ENCODE results near the gene LBHD2.
"Not testable (repeated sequence)": the region's sequence is repeated elsewhere in the genome, so short reads cannot be mapped to it uniquely, and the experiment has no call there.

Gene LBHD2

DNA sequence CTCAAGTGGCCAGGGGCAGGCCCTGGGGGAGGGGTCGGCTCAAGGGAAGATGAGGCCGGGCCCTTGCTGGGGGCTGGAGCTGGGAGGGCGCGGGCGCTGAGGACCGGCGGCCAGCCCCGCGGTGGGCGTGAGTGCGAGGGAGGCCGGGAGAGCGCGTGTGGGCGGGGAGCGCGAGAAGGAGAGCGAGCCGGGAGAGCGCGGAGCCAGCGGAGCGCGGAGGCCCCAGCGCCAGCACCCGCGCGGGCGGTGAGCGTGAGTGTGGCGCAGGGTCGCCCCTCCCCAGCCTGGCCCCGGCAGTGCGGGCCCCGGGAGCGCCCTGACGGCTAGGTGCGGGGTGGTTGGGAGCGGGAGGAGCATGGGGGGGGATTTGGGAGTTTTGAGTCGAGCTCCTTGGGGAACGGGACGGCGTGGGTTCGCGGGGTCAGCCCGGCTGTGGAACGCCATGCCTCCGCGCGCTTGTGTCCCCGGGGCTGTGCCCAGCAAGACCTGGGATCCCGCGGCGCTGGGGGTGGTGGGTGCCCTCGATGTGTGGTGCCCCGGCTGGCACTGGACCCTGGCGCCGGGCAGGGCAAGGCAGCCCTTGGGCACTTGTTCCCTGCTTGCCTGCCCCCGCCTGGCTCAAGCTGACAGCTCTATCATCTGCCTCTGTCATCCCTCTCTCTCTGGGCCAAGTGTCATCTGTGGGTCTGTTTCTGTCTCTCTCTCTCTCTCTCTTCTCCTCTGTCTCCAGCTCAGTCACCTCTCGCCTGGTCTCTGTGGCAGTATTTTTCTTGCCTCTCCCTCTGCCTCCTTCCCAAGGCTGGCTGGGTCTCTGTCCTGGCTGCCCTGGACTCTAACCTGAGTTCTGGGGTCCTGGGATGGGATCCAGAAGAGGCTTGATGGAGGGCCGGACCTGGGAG is at the start of gene LBHD2:
Gene LBHD2, plus strand, starts transcription at position 190 of the 899 bp plus-strand sequence. CDS start 1,803 bp downstream, outside the sequence.
- DNase-seq (ENCODE audit: low read depth): no peak
- H3K4me3 ChIP-seq (ENCODE audit: low read depth, low read length): no peak within 1 kb of the TSS
- TF ChIP-seq, protein P1, sequence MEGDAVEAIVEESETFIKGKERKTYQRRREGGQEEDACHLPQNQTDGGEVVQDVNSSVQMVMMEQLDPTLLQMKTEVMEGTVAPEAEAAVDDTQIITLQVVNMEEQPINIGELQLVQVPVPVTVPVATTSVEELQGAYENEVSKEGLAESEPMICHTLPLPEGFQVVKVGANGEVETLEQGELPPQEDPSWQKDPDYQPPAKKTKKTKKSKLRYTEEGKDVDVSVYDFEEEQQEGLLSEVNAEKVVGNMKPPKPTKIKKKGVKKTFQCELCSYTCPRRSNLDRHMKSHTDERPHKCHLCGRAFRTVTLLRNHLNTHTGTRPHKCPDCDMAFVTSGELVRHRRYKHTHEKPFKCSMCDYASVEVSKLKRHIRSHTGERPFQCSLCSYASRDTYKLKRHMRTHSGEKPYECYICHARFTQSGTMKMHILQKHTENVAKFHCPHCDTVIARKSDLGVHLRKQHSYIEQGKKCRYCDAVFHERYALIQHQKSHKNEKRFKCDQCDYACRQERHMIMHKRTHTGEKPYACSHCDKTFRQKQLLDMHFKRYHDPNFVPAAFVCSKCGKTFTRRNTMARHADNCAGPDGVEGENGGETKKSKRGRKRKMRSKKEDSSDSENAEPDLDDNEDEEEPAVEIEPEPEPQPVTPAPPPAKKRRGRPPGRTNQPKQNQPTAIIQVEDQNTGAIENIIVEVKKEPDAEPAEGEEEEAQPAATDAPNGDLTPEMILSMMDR (IDR thresholded peaks at IDR 0.05; ENCODE audit: control insufficient read depth, extremely low read depth, insufficient read depth): no peak

- DNase-seq (ENCODE audit: low read depth): no peak
- no peak overlapping the region for H3K4me3 ChIP-seq (ENCODE audit: low read depth, low read length)
- TF ChIP-seq, protein P1 (IDR thresholded peaks at IDR 0.05; ENCODE audit: control insufficient read depth, extremely low read depth, insufficient read depth): no peak
Measured at GRCh38 chr14:103041464-103041863, 42.5 kb upstream of the LBHD2 start.

- TF ChIP-seq, protein P1 (IDR thresholded peaks at IDR 0.05; ENCODE audit: control insufficient read depth, extremely low read depth, insufficient read depth): no peak
- no peak for DNase-seq (ENCODE audit: low read depth)
Measured at GRCh38 chr14:103043257-103044015, 40.6 kb upstream of the LBHD2 start.

GRCh38 chr14:103045371-103045869 is 38.6 kb upstream of the LBHD2 start:
- H3K4me3 ChIP-seq (ENCODE audit: low read depth, low read length): no peak overlapping the region
- no peak for DNase-seq (ENCODE audit: low read depth)
- TF ChIP-seq, protein P1 (IDR thresholded peaks at IDR 0.05; ENCODE audit: control insufficient read depth, extremely low read depth, insufficient read depth): no peak

More at GRCh38 chr14:103043257-103044015, 40.6 kb upstream of the LBHD2 start:
- H3K4me3 ChIP-seq (ENCODE audit: low read depth, low read length): no peak overlapping the region

- not testable (repeated sequence) for H3K4me3 ChIP-seq (ENCODE audit: low read depth, low read length); DNase-seq (ENCODE audit: low read depth)
Measured at GRCh38 chr14:103047453-103047852, 36.6 kb upstream of the LBHD2 start.

- no peak overlapping the region for H3K4me3 ChIP-seq (ENCODE audit: low read depth, low read length)
- TF ChIP-seq, protein P1 (IDR thresholded peaks at IDR 0.05; ENCODE audit: control insufficient read depth, extremely low read depth, insufficient read depth): no peak
- no peak for DNase-seq (ENCODE audit: low read depth)
Measured at GRCh38 chr14:103050935-103051334, 33.1 kb upstream of the LBHD2 start.

GRCh38 chr14:103052407-103052806 is 31.6 kb upstream of the LBHD2 start:
- no peak overlapping the region for H3K4me3 ChIP-seq (ENCODE audit: low read depth, low read length)
- no peak for DNase-seq (ENCODE audit: low read depth)
- TF ChIP-seq, protein P1 (IDR thresholded peaks at IDR 0.05; ENCODE audit: control insufficient read depth, extremely low read depth, insufficient read depth): no peak

Measured in LNCaP clone FGC (cell line).